Skeletal muscle tissue (tissue), 4 donors: ENCODE measurements around the gene HYDIN. TPM values are rescaled to one million over a fixed set of nuclear protein-coding genes. Genes with fewer than 3 reads are reported as not detected.
"Not testable (repeated sequence)": the region's sequence is repeated elsewhere in the genome, so short reads cannot be mapped to it uniquely, and the experiment has no call there.

ENCODE experiments used
- H3K27ac ChIP-seq: one replicate; pipeline ENCODE4 v1.7.0; 2013; ENCODE audit warnings: mild to moderate bottlenecking, low read depth, low read length, inconsistent platforms
- H3K27me3 ChIP-seq, 3 donors: one replicate each; pipeline ENCODE4 v1.7.0; 2013; ENCODE audit warnings: low read length in 3 of 3; ENCODE audit not compliant: control insufficient read depth in 3 of 3, insufficient read depth in 3 of 3
- H3K36me3 ChIP-seq, 3 donors: one replicate each; pipeline ENCODE4 v1.7.0; 2013; ENCODE audit warnings: low read length in 3 of 3; ENCODE audit not compliant: control insufficient read depth in 3 of 3, insufficient read depth in 3 of 3
- H3K4me1 ChIP-seq, 3 donors: one replicate each; pipeline ENCODE4 v1.7.0; 2013; ENCODE audit warnings: low read length in 3 of 3, mild to moderate bottlenecking in 3 of 3; ENCODE audit not compliant: control insufficient read depth in 3 of 3, insufficient read depth in 3 of 3
- H3K4me3 ChIP-seq, 3 donors: one replicate each; pipeline ENCODE4 v1.7.0; 2013; ENCODE audit warnings: low read length in 3 of 3
- H3K9ac ChIP-seq, 3 donors: one replicate each; pipeline ENCODE4 v1.7.0; 2013; ENCODE audit warnings: low read length in 3 of 3, mild to moderate bottlenecking in 3 of 3, moderate library complexity in 2 of 3, low read depth in 1 of 3
- H3K9me3 ChIP-seq, 3 donors: one replicate each; pipeline ENCODE4 v1.7.0; 2013; ENCODE audit warnings: low read length in 3 of 3; ENCODE audit not compliant: control insufficient read depth in 3 of 3
- total RNA-seq: library from RNA; depleted of rRNA; stranded (reverse); fragments of >200 nt; gene quantifications from one replicate; pipeline ENCODE4 v1.2.3, GENCODE V29; 2014
- donor health status: Osteomylitis.

Gene HYDIN
- total RNA-seq, 1 donor from 2014 or later, result 3.7 TPM

- Histone ChIP-seq H3K27me3 (peaks cover 0 to 2% (median 0%) of the 10 kb centered on the region in 3 donors), H3K36me3 (no peaks in the 10 kb centered on the region), H3K4me1 (no peaks in the 10 kb centered on the region), H3K4me3 (no peak overlapping the region), H3K27ac (no peak overlapping the region), H3K9ac (no peak overlapping the region), H3K9me3 (peaks cover 0 to 2% (median 2%) of the 10 kb centered on the region in 3 donors)
Measured at GRCh38 chr16:71201054-71201453, 29.5 kb downstream of the HYDIN start.

- H3K4me3 ChIP-seq, result no peak overlapping the region
- H3K4me1 ChIP-seq, result no peaks in the 10 kb centered on the region
- no peak overlapping the region for H3K27ac ChIP-seq
- H3K36me3 ChIP-seq, result no peaks in the 10 kb centered on the region
- H3K9ac ChIP-seq, result no peak overlapping the region
- H3K27me3 ChIP-seq, result no peaks in the 10 kb centered on the region
- H3K9me3 ChIP-seq, result peaks cover 0 to 2% (median 2%) of the 10 kb centered on the region in 3 donors
Measured at GRCh38 chr16:71198408-71198807, 32.1 kb downstream of the HYDIN start.

GRCh38 chr16:71192387-71192786 is 38.1 kb downstream of the HYDIN start:
- H3K9ac ChIP-seq, result no peak overlapping the region
- H3K36me3 ChIP-seq, result no peaks in the 10 kb centered on the region
- no peak overlapping the region for H3K4me3 ChIP-seq

GRCh38 chr16:71188956-71189712 is 41.4 kb downstream of the HYDIN start:
- H3K4me3 ChIP-seq, result no peak overlapping the region
- H3K27ac ChIP-seq, result no peak overlapping the region
- no peak overlapping the region for H3K9ac ChIP-seq
- no peaks in the 10 kb centered on the region for H3K36me3 ChIP-seq
- no peaks in the 10 kb centered on the region for H3K4me1 ChIP-seq
- H3K27me3 ChIP-seq, result no peaks in the 10 kb centered on the region
- no peaks in the 10 kb centered on the region for H3K9me3 ChIP-seq

More at GRCh38 chr16:71192387-71192786, 38.1 kb downstream of the HYDIN start:
- no peaks in the 10 kb centered on the region for H3K27me3 ChIP-seq
- no peak overlapping the region for H3K27ac ChIP-seq
- H3K4me1 ChIP-seq, result no peaks in the 10 kb centered on the region
- H3K9me3 ChIP-seq, result no peaks in the 10 kb centered on the region

GRCh38 chr16:71185347-71185746 is 45.2 kb downstream of the HYDIN start:
- no peaks in the 10 kb centered on the region for H3K4me1 ChIP-seq
- H3K9me3 ChIP-seq, result no peaks in the 10 kb centered on the region
- no peak overlapping the region for H3K9ac ChIP-seq
- H3K4me3 ChIP-seq, result no peak overlapping the region
- H3K27ac ChIP-seq, result no peak overlapping the region
- no peaks in the 10 kb centered on the region for H3K27me3 ChIP-seq
- no peaks in the 10 kb centered on the region for H3K36me3 ChIP-seq

- H3K9me3 ChIP-seq, result no peaks in the 10 kb centered on the region
- H3K36me3 ChIP-seq, result no peaks in the 10 kb centered on the region
- no peaks in the 10 kb centered on the region for H3K27me3 ChIP-seq
- H3K9ac ChIP-seq, result no peak overlapping the region
- H3K4me1 ChIP-seq, result no peaks in the 10 kb centered on the region
- H3K4me3 ChIP-seq, result no peak overlapping the region
- H3K27ac ChIP-seq, result no peak overlapping the region
Measured at GRCh38 chr16:71179569-71179968, 51.0 kb downstream of the HYDIN start.

GRCh38 chr16:71172481-71173207 is 57.9 kb downstream of the HYDIN start:
- Histone ChIP-seq H3K27me3 (no peaks in the 10 kb centered on the region), H3K9me3 (peaks cover 0 to 3% (median 0%) of the 10 kb centered on the region in 3 donors), H3K4me1 (no peaks in the 10 kb centered on the region), H3K36me3 (no peaks in the 10 kb centered on the region), H3K4me3 (no peak overlapping the region), H3K9ac (no peak overlapping the region), H3K27ac (no peak overlapping the region)

- not testable (repeated sequence) for H3K27ac ChIP-seq, H3K9me3 ChIP-seq, H3K9ac ChIP-seq, H3K36me3 ChIP-seq, H3K4me1 ChIP-seq, H3K4me3 ChIP-seq, H3K27me3 ChIP-seq
Measured at GRCh38 chr16:71161007-71161406, 69.5 kb downstream of the HYDIN start.

GRCh38 chr16:71157278-71157677 is 73.2 kb downstream of the HYDIN start:
- not testable (repeated sequence) for H3K36me3 ChIP-seq, H3K9me3 ChIP-seq, H3K9ac ChIP-seq

GRCh38 chr16:71153329-71153728 is 77.2 kb downstream of the HYDIN start:
- not testable (repeated sequence) for H3K9ac ChIP-seq, H3K4me1 ChIP-seq, H3K27me3 ChIP-seq, H3K4me3 ChIP-seq, H3K27ac ChIP-seq, H3K9me3 ChIP-seq, H3K36me3 ChIP-seq

More at GRCh38 chr16:71157278-71157677, 73.2 kb downstream of the HYDIN start:
- not testable (repeated sequence) for H3K27me3 ChIP-seq, H3K4me3 ChIP-seq, H3K4me1 ChIP-seq, H3K27ac ChIP-seq
